Left cardiac atrium (tissue), 4 donors: Measurements from ENCODE around the gene COBLL1. TPM values are rescaled to one million over a fixed set of nuclear protein-coding genes. Genes with fewer than 3 reads are reported as not detected.

Experiments
- ATAC-seq, 2 donors: fragments of 200-7000 bp; cut with Tn5 transposase; one replicate each; pipeline ENCODE4 v1.9.1; 2020; ENCODE audit warnings: mild to moderate bottlenecking in 2 of 2, moderate library complexity in 2 of 2
- DNase-seq: peaks from one replicate; pipeline ENCODE4 v3.0.0-alpha.2; 2020
- intact Hi-C, 2 donors: fragments of 100-400 bp; cut with DNase I; formaldehyde crosslinking; loops; one replicate each; pipeline versions ENCODE4 v1.14.1 to v1.15.1; 2022 to 2023
- long read RNA-seq: library from polyadenylated mRNA; unstranded; transcript quantifications from one replicate; pipeline ENCODE4 v2.0.0, GENCODE V29; 2021
- total RNA-seq, 2 donors: library from RNA; stranded (reverse); fragmentation: NEBNext Ultra II Directional; extraction: Animal tissue kit (Norgen Biotek cat#: 25700); gene quantifications; one replicate each; pipeline ENCODE4 v1.2.1, GENCODE V29; 2021
- donor health status: DM: no; HTN: yes; CAD: no.
- donor health status: DM: no; HTN: yes; CAD: no; lungs with severe emphysema.
- donor health status: DM: yes; HTN: yes; CAD: no.
- donor health status: Dilated cardiomyopathy.

The COBLL1 gene, protein sequence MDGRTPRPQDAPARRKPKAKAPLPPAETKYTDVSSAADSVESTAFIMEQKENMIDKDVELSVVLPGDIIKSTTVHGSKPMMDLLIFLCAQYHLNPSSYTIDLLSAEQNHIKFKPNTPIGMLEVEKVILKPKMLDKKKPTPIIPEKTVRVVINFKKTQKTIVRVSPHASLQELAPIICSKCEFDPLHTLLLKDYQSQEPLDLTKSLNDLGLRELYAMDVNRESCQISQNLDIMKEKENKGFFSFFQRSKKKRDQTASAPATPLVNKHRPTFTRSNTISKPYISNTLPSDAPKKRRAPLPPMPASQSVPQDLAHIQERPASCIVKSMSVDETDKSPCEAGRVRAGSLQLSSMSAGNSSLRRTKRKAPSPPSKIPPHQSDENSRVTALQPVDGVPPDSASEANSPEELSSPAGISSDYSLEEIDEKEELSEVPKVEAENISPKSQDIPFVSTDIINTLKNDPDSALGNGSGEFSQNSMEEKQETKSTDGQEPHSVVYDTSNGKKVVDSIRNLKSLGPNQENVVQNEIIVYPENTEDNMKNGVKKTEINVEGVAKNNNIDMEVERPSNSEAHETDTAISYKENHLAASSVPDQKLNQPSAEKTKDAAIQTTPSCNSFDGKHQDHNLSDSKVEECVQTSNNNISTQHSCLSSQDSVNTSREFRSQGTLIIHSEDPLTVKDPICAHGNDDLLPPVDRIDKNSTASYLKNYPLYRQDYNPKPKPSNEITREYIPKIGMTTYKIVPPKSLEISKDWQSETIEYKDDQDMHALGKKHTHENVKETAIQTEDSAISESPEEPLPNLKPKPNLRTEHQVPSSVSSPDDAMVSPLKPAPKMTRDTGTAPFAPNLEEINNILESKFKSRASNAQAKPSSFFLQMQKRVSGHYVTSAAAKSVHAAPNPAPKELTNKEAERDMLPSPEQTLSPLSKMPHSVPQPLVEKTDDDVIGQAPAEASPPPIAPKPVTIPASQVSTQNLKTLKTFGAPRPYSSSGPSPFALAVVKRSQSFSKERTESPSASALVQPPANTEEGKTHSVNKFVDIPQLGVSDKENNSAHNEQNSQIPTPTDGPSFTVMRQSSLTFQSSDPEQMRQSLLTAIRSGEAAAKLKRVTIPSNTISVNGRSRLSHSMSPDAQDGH
- total RNA-seq: 10 to 100 TPM; 13.9 to 18.0 TPM
- long read RNA-seq, full-length matches to known transcripts: 10 of 11 reads
- long read RNA-seq, partial matches to known transcripts: 1 of 11 reads
- long read RNA-seq, other reads (novel, unspliced or antisense): 0 of 11 reads

- ATAC-seq (peak; percentile 83 to 86), DNase-seq (peak; percentile 73)
- intact Hi-C loops: loop anchor here (5.0 to 10.0 kb wide), 3 partner anchors 70 to 100 kb away; no protein-coding TSS in a partner anchor
Observed at GRCh38 chr2:164841719-164842623, at the start of gene COBLL1. COBLL1 (minus strand) TSS chr2:164841823; CDS start chr2:164841196, 627 bp downstream.

DNA sequence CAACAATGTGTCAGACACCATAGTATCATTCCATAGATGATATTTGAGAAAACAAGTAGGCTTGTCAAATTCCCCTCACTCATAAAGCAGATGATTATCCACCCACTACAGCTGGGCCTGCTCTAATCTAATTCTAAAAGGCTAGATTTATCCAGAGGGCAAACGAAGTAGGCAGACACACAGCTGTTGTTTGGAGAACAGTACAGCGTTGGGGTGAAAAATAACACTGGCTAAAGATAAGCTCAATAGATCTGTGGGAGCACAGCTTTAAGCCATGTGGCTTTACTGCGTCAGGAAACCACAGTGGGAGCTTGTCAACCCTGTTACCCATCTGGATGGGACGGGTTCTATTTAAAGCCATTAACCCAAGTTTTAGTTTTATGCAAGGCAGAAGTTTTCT is 48.9 kb upstream of the COBLL1 start:
- intact Hi-C loops: no loop called here
- ATAC-seq (peak in 1 of 2 donors; percentile 29), DNase-seq (no peak)

- ATAC-seq (no peak), DNase-seq (no peak)
- intact Hi-C loops: no loop called here
Observed at GRCh38 chr2:164888592-164888991, 47.0 kb upstream of the COBLL1 start.

- DNase-seq: no peak
- no peak for ATAC-seq
- intact Hi-C loops: no loop called here
Observed at GRCh38 chr2:164887434-164888144, 46.0 kb upstream of the COBLL1 start.

DNA sequence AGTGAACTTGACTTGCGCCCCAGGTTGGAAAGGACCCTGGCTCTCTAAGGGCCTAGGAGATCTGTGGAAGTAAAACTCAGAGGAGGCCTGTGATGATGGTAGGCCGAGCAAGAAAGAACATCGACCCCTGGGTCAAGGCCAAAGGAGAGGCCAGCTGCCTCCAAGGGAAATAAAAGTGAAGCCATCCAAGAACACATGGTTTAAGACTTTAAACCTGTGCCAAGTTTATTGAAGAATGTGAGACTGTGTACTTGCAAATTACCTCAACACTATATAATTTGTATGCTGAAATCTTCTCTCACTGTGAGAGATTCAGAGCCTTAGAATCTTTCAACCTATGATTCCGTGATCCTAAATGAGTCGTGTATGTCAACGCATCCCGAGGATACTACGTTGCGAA is 40.7 kb upstream of the COBLL1 start:
- intact Hi-C loops: no loop called here
- ATAC-seq (peak in 1 of 2 donors; percentile 26), DNase-seq (no peak)

- ATAC-seq (no peak), DNase-seq (no peak)
- intact Hi-C loops: no loop called here
Observed at GRCh38 chr2:164881524-164881923, 39.9 kb upstream of the COBLL1 start.

DNA sequence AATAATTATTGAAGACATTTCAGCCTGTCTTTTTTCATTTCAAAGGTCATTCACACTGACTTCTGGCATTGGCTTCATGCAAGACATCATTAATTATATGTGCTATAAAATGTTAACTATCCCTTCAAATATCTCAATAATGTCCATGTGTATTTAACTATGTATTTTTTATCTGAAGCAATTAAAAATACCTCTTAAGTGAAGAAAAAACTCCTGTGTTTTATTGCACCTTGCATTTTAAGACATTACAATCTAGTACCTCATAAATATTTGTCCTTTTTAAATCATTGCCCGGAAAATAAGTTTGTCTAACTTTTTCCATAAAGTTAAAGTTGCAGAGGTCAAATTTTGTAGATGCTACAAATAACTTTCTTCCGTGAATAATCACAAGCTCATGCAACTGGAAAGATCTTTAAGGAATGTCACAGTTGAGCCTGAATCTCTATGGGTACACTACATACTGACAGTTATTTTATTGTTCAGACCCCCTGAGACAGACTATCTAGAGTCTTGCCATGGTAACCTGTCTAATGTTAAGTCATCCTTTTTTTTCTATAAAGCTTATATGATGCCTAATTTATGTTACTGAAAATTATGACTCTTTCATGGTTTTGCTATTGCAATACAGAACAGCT is 38.4 kb upstream of the COBLL1 start:
- no peak for ATAC-seq
- no peak for DNase-seq
- intact Hi-C loops: no loop called here

DNA sequence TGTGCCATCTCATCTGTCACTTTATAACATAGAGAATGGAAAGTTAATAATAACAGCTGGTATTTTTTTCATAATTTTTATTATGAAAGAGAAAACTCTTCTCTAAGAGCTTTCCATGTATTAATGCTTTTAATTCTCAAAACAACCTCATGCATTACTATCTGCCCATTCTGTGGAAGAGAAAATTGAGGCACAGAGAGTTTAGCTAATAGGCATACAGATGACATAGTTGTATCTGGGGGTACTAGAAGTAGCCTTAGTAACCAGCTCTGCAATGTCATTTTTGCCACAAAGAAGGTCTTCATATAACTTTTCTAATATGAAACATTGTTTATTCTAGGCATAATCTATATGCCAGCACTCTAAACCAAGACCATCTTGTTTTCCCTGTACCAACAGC is 36.3 kb upstream of the COBLL1 start:
- ATAC-seq (no peak), DNase-seq (no peak)
- intact Hi-C loops: no loop called here

- ATAC-seq (no peak), DNase-seq (no peak)
- intact Hi-C loops: no loop called here
Observed at GRCh38 chr2:164877169-164877568, 35.5 kb upstream of the COBLL1 start.

- no peak for DNase-seq
- ATAC-seq: peak in 1 of 2 donors; percentile 59
- intact Hi-C loops: no loop called here
Observed at GRCh38 chr2:164875334-164876205, 33.9 kb upstream of the COBLL1 start.

GRCh38 chr2:164873210-164873908 is 31.7 kb upstream of the COBLL1 start:
- DNase-seq: no peak
- no peak for ATAC-seq
- intact Hi-C loops: no loop called here

- no peak for DNase-seq
- ATAC-seq: no peak
- intact Hi-C loops: no loop called here
Observed at GRCh38 chr2:164871404-164871803, 29.8 kb upstream of the COBLL1 start.

DNA sequence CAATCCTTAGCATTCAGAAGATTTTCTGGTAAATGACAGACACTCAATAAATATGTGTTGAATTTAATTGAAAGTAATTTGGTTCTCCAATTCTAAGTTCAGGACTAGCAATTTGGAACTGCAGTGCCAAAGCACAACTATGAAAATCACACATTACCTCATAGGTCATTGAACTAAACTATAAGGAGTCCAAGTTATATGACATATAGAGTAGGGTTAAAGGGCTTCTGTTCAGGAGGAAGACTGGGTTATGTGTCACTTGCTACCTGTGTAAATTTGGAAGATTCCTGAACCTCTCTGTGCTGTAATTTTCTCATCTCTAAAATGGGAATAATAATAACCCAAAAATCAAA is 27.8 kb upstream of the COBLL1 start:
- intact Hi-C loops: no loop called here
- DNase-seq (no peak), ATAC-seq (no peak)

GRCh38 chr2:164868563-164869419 is 27.2 kb upstream of the COBLL1 start:
- intact Hi-C loops: no loop called here
- DNase-seq (no peak), ATAC-seq (no peak)

DNA sequence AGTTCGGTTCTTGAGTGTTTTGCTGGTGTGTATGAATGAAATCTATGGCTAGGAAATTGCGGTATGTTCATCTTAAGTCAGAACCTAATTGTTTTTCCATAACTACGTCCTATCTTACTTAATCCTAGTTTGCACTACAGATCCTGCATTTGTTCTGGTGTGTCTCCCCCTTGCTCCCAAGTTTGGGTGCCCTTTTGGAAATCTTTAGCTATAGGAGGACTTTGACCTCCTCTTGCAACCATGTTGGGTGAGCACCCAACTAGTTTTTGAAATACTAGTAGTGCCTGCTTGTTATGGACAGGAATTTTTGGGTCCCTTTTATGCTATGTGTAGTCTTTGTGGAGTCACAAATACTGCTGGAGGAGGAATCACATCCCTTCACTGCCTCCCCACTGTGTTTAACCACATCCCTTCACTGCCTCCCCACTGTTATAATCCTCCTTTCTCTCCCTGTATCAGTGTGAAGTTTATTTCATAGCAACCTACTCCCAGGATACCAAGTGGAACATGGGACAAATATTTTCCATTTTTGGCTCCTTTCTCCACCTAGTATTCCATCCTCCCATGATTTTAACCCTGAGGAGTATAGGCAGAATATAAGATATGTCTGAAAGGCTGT is 26.3 kb upstream of the COBLL1 start:
- no peak for DNase-seq
- intact Hi-C loops: no loop called here
- no peak for ATAC-seq
